ENCODE results near the gene ANP32A.
"Not testable (repeated sequence)": the region's sequence is repeated elsewhere in the genome, so short reads cannot be mapped to it uniquely, and the experiment has no call there.

ANP32A gene

GRCh38 chr15:68759982-68760579 is 60.6 kb downstream of the ANP32A start:
- not testable (repeated sequence) for DNase-seq (ENCODE audit: extremely low read depth in 1 of 2, low read depth in 1 of 2)

GRCh38 chr15:68755731-68756130 is 65.0 kb downstream of the ANP32A start:
- no peak for DNase-seq (ENCODE audit: extremely low read depth in 1 of 2, low read depth in 1 of 2)

DNA sequence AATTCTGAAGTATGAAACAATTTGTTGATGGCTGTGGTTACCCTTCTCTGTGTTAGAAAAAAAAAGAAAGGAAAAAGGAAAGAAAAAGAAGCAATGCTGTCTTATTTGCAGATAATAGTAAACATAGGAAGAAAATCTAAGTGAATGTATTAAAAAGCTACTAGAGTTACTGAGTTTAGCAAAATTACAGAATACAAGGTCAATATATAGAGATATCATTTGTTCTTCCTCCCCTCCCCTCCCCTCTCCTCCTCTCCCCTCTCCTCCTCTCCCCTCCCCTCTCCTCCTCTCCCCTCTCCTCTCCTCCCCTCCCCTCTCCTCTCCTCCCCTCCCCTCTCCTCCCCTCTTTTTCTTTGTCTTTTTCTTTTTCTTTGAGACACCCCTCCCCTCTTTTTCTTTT is 69.1 kb downstream of the ANP32A start:
- no peak for DNase-seq (ENCODE audit: extremely low read depth in 1 of 2, low read depth in 1 of 2)

DNA sequence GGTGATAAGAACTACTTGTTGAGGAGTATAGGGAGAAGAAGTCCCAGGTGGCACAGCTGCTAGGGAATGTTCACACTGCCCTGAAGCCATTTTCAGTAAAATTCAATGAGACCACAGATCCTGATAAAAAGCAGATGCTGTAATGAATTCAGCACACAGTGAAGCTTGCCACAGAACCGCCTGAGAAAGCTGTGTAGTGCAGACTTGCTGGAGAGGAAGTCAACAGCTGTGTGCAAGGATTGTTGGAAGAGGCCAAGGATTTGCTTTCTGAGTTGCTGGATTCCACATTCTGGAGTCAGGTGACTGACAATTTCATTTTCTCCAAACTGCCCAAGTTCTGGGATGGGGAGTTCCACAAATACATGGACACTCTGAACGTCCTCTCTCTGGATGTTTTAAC is 70.9 kb downstream of the ANP32A start:
- DNase-seq (ENCODE audit: extremely low read depth in 1 of 2, low read depth in 1 of 2), result no peak

DNA sequence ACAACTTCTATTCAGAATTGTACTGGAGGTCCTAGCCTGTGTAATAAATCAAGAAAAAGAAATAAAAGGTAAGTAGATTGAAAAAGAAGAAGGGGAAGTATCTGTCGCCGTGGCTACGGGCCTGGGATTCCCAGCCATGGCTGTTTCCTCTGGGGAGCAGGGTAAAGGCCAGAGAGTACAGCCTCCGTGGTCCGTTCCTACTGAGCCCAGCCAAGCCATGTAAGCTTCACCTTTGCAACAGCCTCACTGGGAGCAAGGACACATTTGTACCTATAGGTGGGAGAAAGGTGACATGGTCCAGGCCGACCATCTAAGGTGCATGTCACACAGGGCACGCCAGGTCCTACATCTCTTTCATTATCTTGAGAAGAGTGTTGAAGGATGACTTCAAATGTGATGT is 71.3 kb downstream of the ANP32A start:
- no peak for DNase-seq (ENCODE audit: extremely low read depth in 1 of 2, low read depth in 1 of 2)

GRCh38 chr15:68743256-68743655 is 77.4 kb downstream of the ANP32A start:
- no peak for DNase-seq (ENCODE audit: extremely low read depth in 1 of 2, low read depth in 1 of 2)

GRCh38 chr15:68739390-68740080 is 81.2 kb downstream of the ANP32A start:
- DNase-seq (ENCODE audit: extremely low read depth in 1 of 2, low read depth in 1 of 2), result no peak

DNA sequence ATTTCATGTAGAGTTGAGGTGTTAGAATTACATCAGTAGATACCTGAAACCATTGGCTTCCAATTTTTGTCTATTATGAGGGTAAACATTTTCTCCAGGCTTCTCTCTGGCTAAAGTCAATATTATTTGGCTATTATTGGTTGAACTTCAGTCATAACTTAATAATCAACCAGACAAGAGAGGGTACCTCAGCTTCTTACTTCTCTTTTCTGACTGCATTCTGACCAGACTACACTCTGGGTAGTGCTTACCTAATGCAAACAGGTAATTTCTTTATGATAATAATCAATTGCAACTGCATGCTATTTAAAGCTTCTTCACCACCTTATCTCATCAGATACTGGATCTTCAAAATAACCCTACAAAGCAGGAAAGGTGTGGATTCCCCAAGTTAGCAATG is 85.1 kb downstream of the ANP32A start:
- no peak for DNase-seq (ENCODE audit: extremely low read depth in 1 of 2, low read depth in 1 of 2)

DNA sequence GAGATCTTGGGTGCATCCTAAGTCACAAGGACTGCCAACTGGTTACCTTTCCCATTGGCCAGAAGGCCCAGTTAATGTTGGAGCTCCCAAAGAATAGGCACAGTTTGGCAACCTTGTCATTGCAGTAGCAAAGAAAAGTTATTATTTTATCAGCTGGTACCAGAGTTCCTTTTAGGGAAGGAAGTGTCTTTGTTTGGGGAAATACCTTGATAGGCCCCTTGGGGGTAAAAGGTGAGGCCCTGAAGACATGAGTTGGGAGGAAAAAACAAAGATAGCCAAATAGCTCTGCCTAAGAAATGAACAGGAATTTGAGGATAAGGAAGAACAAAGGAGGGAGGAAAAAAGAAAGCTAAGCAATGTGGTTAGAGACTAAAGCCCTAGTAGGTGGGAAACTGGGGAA is 85.8 kb downstream of the ANP32A start:
- no peak for DNase-seq (ENCODE audit: extremely low read depth in 1 of 2, low read depth in 1 of 2)

DNA sequence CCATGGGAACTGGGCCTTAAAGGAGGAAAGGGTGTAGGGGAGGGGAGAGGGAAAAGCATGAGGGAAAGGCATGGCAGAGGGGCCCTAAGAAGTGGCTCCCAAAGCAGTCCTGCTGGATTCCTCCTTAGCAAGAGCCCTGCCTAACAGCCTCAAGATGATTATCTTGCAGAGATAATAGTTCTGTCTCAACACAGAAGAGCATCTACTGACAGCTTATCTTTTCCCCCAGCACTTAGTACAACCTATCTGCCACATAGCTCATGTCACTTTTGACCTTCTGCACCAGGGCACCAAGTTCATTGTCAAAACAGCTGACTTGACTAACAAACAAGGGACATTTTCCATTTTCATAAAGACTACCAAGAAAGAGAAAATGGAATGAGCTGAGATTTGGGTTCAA is 86.3 kb downstream of the ANP32A start:
- no peak for DNase-seq (ENCODE audit: extremely low read depth in 1 of 2, low read depth in 1 of 2)

DNA sequence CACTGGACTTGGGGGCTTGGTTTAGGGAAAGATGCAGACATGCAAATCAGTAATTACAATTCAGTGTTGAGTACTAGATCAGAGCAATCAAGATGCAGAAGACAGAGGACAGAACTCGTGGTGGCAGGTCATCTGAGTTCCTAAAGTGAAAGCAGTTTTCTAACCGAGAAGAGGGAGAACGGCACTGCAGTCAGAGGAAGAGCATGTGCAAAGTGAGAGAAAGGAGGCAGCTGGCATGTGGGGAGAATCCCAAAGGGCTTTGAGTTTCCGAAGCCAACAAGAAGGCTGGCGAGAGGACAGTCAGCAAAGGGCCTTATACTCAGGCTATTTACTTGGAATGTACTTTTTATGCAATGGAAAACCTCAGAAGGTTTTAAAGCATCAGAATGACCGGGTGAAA is 87.0 kb downstream of the ANP32A start:
- no peak for DNase-seq (ENCODE audit: extremely low read depth in 1 of 2, low read depth in 1 of 2)

DNA sequence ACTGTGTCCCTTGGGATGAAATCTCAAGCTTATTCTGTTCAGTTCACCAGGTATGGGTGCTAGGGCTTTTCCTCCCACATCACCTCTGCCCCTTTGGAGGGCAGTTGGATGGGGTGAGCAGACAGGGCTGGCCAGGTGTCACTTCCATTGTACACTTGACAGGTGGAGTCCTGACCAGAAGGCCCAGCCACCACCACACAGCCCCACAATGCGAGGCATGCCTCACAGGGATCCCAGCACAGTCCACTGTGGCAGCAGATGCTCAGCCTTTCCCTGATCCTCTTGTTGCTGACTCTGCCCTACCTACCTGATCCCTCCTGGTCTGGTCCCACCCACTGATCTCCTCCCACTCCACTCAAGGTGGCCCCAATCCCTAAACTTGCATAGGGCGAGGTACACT is 88.2 kb downstream of the ANP32A start:
- DNase-seq (ENCODE audit: extremely low read depth in 1 of 2, low read depth in 1 of 2), result no peak

GRCh38 chr15:68730976-68731897 is 89.5 kb downstream of the ANP32A start:
- DNase-seq (ENCODE audit: extremely low read depth in 1 of 2, low read depth in 1 of 2), result no peak

DNA sequence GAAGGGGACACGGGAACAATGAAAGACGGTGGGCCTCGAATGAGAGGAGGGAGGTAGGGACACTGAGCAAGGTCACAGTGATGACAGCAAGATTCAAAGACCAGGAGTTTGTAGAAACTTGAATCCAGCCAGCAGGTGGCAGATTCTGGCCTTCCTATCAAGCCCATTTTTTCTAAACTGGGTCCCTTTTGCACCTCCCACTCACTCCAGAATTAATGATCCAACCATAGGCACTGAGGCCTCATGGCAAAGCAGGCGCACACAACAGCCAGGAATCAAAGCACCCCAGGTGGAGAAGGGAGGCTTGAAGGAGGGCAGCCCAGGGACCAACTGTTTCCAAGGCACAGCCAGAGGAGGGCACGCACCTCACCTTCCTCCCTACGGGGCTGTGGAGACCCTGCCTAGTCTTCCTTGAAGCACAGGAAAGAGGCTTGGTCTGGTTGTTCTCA is 90.2 kb downstream of the ANP32A start:
- no peak for DNase-seq (ENCODE audit: extremely low read depth in 1 of 2, low read depth in 1 of 2)

- no peak for DNase-seq (ENCODE audit: extremely low read depth in 1 of 2, low read depth in 1 of 2)
Measured at GRCh38 chr15:68729789-68730411, 90.8 kb downstream of the ANP32A start.
